ENCODE measurements around the gene TLR9. TPM values are rescaled to one million over a fixed set of nuclear protein-coding genes. Genes with fewer than 3 reads are reported as not detected.

TLR9 gene
- total RNA-seq, 1 experiment from 2014 or later = not detected

DNA sequence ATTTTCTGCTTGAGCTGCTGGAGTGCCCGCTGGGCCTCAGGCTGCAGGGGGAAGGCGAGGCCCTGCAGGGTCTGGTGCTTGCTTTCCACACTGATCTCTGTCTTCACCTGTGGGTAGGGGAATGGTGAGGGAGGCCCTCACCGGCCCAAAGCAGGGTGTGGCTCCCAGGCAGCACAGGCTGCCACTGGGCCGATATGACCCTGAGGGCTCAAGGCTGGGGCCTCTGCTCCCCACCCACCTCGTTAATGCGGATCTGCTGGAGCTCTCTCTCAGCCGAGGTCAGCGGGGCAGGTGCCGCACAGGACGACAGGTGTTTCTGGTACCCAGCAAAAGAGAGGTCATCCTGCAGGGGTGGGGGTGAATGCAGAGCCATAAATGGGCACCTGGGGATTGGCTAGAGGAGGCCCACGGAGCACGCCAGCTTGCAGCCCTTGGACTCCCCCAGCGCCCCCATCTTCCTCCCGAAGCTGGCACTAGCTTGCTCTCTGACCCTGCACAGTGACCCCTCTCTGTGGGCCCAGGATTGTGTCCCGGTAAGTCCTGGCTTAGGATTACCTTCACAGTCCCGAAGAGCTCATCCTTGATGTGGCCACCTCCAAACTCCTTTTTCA, 5.5 kb upstream of the TLR9 start:
- no peak overlapping the region for H3K4me3 ChIP-seq (ENCODE audit: insufficient read depth, low read depth, low read length)
- peak; percentile 22 for DNase-seq
- H3K27me3 ChIP-seq (ENCODE audit: control insufficient read depth, insufficient read depth, low read length) = no peaks in the 10 kb centered on the region
- peaks cover 14% of the 10 kb centered on the region for H3K36me3 ChIP-seq (replicated peaks; ENCODE audit: control insufficient read depth, insufficient read depth, low read length)

DNA sequence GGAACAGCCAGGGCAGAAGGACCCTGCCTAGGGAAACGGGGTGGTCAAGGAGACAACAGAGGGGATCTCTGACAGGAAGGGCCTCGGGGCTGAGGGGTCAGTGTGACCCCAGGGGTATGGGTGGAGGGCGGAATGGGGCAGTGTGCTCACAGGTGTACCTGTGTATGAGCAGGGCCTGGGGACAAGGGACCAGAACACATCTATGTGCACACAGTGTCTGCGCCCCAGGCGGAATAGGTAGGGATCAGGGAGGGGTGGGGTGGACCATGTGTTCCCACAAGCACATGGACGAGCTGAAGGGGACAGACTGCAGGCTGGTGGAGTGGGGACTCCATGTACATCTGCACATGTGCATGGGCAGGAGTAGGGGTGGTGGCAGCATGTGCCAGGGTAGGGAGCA, 5.0 kb upstream of the TLR9 start:
- DNase-seq = no peak
- Histone ChIP-seq H3K27me3 (ENCODE audit: control insufficient read depth, insufficient read depth, low read length) (no peaks in the 10 kb centered on the region), H3K36me3 (replicated peaks; ENCODE audit: control insufficient read depth, insufficient read depth, low read length) (peaks cover 14% of the 10 kb centered on the region), H3K4me3 (ENCODE audit: insufficient read depth, low read depth, low read length) (no peak overlapping the region)

DNA sequence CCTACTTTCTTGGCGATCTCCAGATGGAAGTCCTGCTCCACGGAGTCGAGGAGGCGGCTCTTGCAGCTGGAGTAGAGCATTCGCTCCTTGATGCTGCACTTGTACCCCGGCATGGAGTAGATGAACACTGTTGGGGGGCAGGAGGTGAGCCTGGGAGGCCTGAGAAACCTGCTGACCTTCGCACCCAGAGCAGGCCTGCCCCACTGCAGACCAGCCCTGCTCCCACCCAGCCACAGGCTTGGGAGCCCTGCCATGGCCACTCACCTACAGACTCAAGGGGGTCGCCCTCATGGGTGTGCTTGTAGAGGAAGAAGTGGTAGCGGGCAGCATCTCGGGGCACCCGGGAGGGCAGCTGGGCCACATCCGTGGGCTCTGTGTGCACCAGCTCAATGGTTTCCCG, 4.2 kb upstream of the TLR9 start:
- Histone ChIP-seq H3K36me3 (replicated peaks; ENCODE audit: control insufficient read depth, insufficient read depth, low read length) (peaks cover 14% of the 10 kb centered on the region), H3K4me3 (ENCODE audit: insufficient read depth, low read depth, low read length) (no peak overlapping the region), H3K27me3 (ENCODE audit: control insufficient read depth, insufficient read depth, low read length) (no peaks in the 10 kb centered on the region)
- DNase-seq = no peak

DNA sequence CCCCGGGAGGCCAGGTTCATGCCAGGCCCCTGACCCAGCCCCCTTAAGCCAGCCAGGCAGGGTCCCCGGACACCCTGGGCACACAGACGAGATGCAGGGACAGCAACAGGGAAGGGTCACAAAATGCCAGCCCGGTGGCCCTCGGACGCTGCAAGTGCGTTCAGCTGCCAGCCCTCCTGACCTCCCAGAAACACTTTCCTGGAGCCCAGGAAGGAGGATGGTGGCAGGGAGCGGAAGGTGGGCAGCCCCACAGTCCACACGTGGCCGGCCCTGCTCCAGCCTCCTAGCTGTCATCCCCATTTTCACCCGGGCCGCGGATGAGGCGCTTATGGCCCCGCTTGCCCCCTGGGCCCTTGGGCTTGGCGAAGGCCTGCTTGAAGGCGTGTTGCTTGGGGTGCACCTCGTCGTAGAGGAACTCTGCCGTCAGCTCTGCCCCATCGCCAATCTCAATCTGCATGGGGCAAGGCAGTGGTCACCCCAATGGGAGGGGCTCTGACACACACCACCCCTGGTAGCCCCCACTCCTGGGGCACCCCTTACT, 3.4 kb upstream of the TLR9 start:
- DNase-seq = peak; percentile 23
- Histone ChIP-seq H3K27me3 (ENCODE audit: control insufficient read depth, insufficient read depth, low read length) (no peaks in the 10 kb centered on the region), H3K36me3 (replicated peaks; ENCODE audit: control insufficient read depth, insufficient read depth, low read length) (peaks cover 11% of the 10 kb centered on the region), H3K4me3 (ENCODE audit: insufficient read depth, low read depth, low read length) (no peak overlapping the region)

DNA sequence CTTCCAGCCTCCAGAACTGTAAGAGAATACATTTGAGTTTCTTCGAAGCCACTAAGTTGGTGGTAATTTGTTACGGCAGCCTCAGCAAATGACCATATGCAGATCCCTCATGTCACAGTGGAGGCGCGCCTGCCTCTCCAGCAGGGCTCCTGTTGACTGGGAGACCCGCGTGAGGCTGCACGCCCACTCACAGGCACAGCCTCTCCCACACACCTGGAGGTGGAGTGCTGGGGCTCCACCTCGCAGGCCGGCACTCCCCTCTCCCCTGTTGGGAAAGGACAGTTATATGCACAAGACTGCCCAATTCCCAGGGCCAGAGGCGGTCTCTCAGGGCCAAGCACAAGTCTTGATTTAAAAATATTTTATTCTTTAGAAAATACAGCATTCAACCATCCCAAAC, 2.8 kb upstream of the TLR9 start:
- no peaks in the 10 kb centered on the region for H3K27me3 ChIP-seq (ENCODE audit: control insufficient read depth, insufficient read depth, low read length)
- peak; percentile 35 for DNase-seq
- peaks cover 11% of the 10 kb centered on the region for H3K36me3 ChIP-seq (replicated peaks; ENCODE audit: control insufficient read depth, insufficient read depth, low read length)
- H3K4me3 ChIP-seq (ENCODE audit: insufficient read depth, low read depth, low read length) = no peak overlapping the region

DNA sequence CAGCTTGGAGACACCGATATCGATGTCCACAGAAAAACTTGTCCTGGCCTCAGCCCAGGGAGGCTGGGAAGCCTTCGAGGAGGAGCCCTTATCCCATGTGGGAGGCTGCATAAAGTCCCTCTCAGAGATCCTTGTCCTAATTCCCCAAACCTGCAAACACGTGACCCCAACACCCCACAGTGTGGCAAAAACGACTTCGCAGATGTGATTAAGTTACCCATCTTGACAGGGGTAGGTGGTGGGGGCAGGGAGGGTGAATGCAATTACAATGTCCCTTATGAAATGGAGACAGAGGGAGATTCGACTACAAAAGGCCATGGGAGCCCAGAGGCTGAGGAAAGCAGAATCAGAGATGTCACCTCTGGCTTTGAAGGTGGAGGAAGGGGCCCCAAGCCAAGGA, 2.3 kb upstream of the TLR9 start:
- Histone ChIP-seq H3K4me3 (ENCODE audit: insufficient read depth, low read depth, low read length) (no peak overlapping the region), H3K36me3 (replicated peaks; ENCODE audit: control insufficient read depth, insufficient read depth, low read length) (peaks cover 11% of the 10 kb centered on the region), H3K27me3 (ENCODE audit: control insufficient read depth, insufficient read depth, low read length) (no peaks in the 10 kb centered on the region)
- DNase-seq = no peak

DNA sequence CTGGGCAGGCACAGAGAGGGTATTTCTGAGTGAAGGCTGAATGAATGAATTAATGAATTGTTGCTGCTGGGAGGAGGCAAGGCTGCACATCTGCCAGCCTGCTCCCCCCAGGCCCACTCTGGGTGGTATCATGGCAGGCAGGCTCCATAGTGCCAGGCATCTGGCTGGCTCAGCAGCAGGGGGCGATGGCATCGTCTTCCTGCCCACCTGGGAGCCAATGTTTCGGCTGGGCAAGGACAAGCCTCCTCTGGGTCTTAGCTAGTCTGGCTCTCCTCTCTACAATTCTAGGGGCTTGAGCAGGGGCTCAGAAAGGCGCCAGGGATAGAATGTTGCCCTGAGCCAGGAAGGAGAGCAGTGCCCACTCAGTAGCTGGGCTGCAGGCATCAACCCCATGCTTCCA, 1.7 kb upstream of the TLR9 start:
- H3K4me3 ChIP-seq (ENCODE audit: insufficient read depth, low read depth, low read length) = no peak overlapping the region
- no peaks in the 10 kb centered on the region for H3K27me3 ChIP-seq (ENCODE audit: control insufficient read depth, insufficient read depth, low read length)
- peaks cover 11% of the 10 kb centered on the region for H3K36me3 ChIP-seq (replicated peaks; ENCODE audit: control insufficient read depth, insufficient read depth, low read length)
- peak; percentile 35 for DNase-seq

DNA sequence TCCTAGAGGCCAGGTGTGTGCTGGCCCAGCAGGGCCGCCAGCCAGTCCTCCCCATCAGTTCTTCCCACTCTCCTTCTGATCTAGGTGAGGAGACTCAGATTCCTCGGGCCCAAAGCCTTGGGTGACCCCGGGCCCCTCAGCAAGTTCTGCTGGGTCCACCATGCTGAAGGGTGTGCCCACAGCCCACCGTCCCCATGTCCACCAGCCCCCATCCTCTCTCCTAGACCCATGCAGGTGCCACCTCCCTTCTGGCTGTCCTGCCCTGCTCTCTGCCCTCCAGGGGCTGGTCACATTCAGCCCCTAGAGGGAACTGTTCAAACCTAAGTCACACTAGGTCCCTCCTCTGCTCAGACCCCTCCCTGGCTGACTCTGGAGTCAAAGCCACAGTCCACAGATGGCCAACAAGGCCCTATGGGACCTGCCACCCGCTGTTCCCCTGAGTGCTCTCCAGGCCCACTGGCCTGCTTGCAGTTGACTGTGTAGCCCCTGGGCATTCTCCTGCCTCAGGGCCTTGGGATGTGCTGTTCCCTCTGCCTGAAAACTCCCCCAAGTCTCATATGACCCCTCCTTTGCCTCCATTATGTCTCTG, 878 bp upstream of the TLR9 start:
- Histone ChIP-seq H3K36me3 (replicated peaks; ENCODE audit: control insufficient read depth, insufficient read depth, low read length) (peaks cover 11% of the 10 kb centered on the region), H3K4me3 (ENCODE audit: insufficient read depth, low read depth, low read length) (no peak overlapping the region), H3K27me3 (ENCODE audit: control insufficient read depth, insufficient read depth, low read length) (no peaks in the 10 kb centered on the region)
- peak; percentile 41 for DNase-seq

DNA sequence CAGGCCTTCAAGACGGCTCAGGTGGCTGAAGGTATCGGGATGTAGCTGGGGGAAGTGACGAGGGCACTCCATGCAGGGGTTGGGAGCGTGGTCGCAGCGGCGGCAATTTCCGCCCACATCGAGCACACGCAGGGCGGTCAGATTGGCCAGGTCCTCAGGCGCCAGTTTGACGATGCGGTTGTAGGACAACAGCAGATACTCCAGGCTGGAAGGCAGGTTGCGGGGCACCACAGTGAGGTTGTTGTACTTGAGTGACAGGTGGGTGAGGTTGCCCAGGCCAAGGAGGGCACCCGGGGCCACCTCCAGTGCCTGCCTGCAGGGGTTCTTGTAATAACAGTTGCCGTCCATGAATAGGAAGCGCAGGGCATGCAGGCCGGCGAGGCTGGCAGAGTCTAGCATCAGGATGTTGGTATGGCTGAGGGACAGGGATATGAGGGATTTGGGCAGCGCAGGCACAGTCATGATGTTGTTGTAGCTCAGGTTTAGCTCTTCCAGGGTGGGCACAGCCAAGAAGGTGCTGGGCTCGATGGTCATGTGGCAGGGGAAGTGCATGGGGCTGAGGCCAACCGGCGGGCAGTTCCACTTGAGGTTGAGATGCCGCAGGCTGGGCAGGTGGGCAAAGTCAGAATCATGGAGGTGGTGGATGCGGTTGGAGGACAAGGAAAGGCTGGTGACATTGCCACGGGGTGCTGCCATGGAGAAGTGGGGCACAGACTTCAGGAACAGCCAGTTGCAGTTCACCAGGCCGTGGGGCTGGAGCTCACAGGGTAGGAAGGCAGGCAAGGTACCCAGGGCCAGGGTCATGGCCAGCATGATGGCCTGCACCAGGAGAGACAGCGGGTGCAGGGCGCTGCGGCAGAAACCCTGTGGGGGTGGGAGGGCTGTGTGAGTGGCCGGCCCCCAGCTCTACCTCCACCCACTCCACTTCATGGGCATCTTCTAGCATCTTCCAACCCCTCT, 1.7 kb downstream of the TLR9 start:
- DNase-seq = peak; percentile 46
- H3K4me3 ChIP-seq (ENCODE audit: insufficient read depth, low read depth, low read length) = no peak overlapping the region

DNA sequence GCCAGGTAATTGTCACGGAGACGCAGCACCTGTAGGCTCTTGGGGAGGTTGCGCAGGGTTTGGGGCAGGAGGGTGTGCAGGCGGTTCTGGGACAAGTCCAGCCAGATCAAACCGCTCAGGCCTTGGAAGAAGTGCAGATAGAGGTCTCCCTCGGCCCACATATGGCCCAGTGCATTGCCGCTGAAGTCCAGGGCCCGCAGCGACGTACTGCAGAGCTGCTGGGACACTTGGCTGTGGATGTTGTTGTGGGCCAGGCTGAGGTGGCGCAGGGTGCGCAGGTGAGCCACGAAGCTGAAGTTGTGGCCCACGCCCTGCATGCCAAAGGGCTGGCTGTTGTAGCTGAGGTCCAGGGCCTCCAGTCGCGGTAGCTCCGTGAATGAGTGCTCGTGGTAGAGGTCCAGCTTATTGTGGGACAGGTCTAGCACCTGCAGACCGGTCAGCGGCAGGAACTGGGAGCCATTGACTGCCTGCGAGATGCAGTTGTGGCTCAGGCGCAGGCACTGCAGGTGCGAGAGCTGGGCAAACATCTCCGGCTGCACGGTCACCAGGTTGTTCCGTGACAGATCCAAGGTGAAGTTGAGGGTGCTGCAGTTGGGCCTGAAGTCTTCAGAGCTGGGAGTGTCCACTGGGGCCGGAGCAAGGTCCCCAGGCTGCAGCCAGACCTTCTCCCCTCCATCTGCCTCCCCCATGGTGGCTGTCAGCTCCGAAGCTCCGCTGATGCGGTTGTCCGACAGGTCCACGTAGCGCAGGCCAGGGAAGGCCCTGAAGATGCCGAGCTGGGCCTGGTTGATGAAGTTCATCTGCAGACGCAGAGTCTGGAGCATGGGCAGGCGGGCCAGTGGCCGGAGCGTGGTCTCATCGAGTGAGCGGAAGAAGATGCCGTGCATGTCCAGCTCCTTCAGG, 2.9 kb downstream of the TLR9 start:
- DNase-seq = peak; percentile 49
- Histone ChIP-seq H3K4me3 (ENCODE audit: insufficient read depth, low read depth, low read length) (no peak overlapping the region), H3K27me3 (ENCODE audit: control insufficient read depth, insufficient read depth, low read length) (no peaks in the 10 kb centered on the region), H3K36me3 (replicated peaks; ENCODE audit: control insufficient read depth, insufficient read depth, low read length) (no peaks in the 10 kb centered on the region)

More for the DNA sequence above, 1.7 kb downstream of the TLR9 start:
- Histone ChIP-seq H3K27me3 (ENCODE audit: control insufficient read depth, insufficient read depth, low read length) (no peaks in the 10 kb centered on the region), H3K36me3 (replicated peaks; ENCODE audit: control insufficient read depth, insufficient read depth, low read length) (no peaks in the 10 kb centered on the region; the same call in 1 of the 2 replicates)

DNA sequence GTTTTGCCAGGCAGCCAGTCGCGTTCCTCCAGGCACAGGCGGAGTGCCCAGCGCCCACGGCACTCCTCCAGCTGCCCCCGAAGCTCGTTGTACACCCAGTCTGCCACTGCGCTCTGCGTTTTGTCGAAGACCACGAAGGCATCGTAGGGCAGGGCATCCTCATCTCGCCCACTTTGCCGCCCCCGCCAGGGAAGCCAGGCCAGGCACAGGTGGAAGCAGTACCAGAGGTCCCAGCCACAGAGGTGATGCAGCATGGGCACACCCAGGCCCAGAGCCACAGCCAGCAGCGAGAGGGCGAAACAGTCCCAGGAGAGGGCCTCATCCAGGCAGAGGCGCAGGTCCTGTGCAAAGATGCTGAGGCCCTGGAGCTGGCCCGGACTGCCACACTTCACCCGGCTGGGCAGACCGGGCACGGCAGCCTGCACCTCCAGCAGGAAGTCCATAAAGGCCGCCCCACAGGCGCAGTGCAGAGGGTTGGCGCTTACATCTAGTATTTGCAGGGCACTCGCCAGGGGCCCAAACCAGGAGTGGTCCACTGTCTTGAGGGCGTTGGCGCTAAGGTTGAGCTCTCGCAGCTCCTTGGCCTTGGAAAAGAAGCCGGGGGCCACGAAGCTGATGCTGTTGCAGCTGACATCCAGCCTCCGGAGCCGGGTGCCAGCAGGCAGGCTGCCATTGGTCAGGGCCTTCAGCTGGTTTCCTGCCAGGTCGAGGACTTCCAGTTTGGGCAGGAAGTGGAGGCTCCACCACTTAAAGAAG, 3.7 kb downstream of the TLR9 start:
- H3K27me3 ChIP-seq (ENCODE audit: control insufficient read depth, insufficient read depth, low read length) = no peaks in the 10 kb centered on the region
- peak; percentile 55 for DNase-seq
- no peaks in the 10 kb centered on the region for H3K36me3 ChIP-seq (replicated peaks; ENCODE audit: control insufficient read depth, insufficient read depth, low read length)
- no peak overlapping the region for H3K4me3 ChIP-seq (ENCODE audit: insufficient read depth, low read depth, low read length)

DNA sequence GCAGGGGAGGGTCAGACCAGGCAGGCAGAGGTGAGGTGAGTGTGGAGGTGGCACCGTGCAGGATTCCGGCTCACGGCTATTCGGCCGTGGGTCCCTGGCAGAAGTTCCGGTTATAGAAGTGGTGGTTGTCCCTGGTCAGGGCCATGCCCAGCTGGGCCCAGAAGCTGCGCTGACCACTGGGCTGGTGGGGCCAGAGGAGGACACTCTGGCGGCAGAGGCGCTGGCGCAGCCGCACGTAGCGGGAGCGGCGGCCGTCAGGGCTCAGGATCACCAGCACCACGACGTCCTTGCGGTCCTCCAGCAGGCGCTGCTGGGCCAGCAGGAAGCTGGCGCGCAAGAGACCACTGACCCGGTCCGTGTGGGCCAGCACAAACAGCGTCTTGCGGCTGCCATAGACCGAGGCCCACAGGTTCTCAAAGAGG, 4.3 kb downstream of the TLR9 start:
- no peak overlapping the region for H3K4me3 ChIP-seq (ENCODE audit: insufficient read depth, low read depth, low read length)
- no peaks in the 10 kb centered on the region for H3K36me3 ChIP-seq (replicated peaks; ENCODE audit: control insufficient read depth, insufficient read depth, low read length)
- no peaks in the 10 kb centered on the region for H3K27me3 ChIP-seq (ENCODE audit: control insufficient read depth, insufficient read depth, low read length)
- peak; percentile 49 for DNase-seq

DNA sequence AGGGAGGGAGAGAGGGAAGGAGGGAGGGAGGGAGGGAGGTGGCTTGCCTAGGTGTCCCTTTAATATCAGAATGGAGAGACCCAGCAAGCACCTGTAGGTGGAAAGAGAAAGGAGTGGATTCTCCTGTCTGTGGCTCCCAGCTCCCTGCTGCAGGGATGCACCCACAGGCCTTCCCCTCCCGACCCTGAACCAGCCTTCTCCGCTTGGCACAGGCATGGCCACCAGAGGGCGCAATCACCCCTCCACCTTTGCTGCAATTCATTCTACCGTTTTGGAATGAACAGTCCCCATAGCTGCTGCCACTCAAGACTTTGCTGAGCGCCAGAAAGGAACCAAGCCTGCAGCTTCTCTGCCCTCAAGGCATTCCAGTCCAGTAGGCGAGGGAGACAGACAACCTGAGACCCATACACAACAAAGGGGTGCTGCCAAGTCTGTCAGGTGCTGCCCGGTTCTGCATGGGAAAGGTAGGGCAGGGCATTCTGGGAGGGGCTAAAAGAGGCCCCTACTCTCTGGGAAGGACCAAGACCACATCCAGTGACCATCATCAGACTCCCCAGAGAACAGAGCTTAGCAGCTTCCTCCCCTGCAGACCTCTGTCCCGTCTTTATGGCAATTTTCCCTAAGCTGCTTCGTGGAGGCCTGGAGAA, 4.9 kb downstream of the TLR9 start:
- peak; percentile 95 for DNase-seq
- H3K36me3 ChIP-seq (replicated peaks; ENCODE audit: control insufficient read depth, insufficient read depth, low read length) = no peaks in the 10 kb centered on the region
- no peak overlapping the region for H3K4me3 ChIP-seq (ENCODE audit: insufficient read depth, low read depth, low read length)
- no peaks in the 10 kb centered on the region for H3K27me3 ChIP-seq (ENCODE audit: control insufficient read depth, insufficient read depth, low read length)

Measured in H7 (cell line).